Stomach (tissue), 9 donors: ENCODE data around the gene SOHLH2. TPM values are rescaled to one million over a fixed set of nuclear protein-coding genes. Genes with fewer than 3 reads are reported as not detected.

Source experiments
- DNase-seq, 2 donors: peaks; one replicate each; pipeline versions ENCODE4 v3.0.0 to v3.0.0-alpha.2; 2013 to 2019
- H3K27ac ChIP-seq, 5 donors: fragments of 200-600 bp in 4 of 5; sonication (generic) in 4 of 5; one replicate each; pipeline ENCODE4 v1.5.1; 2013 to 2019; ENCODE audit warnings: mild to moderate bottlenecking in 1 of 5, moderate library complexity in 1 of 5
- H3K27me3 ChIP-seq, 3 donors: fragments of 200-600 bp; sonication (generic); one replicate each; pipeline ENCODE4 v1.5.1; 2017 to 2019; ENCODE audit warnings: mixed run types in 1 of 3
- H3K36me3 ChIP-seq, 4 donors: fragments of 200-600 bp; sonication (generic); 1 replicate in 3 of 4; 2 replicates in 1 of 4; pipeline ENCODE4 v1.5.1; 2016 to 2019
- H3K4me1 ChIP-seq, 4 donors: fragments of 200-600 bp; sonication (generic); one replicate each; pipeline ENCODE4 v1.5.1; 2016 to 2019
- H3K4me3 ChIP-seq, 4 donors: fragments of 200-600 bp; sonication (generic) in 3 of 4; one replicate each; pipeline ENCODE4 v1.5.1; 2016 to 2019; ENCODE audit warnings: mild to moderate bottlenecking in 1 of 4
- H3K9me3 ChIP-seq, 4 donors: fragments of 200-600 bp; sonication (generic); one replicate each; pipeline ENCODE4 v1.5.1; 2016 to 2019
- EP300 ChIP-seq: sonication (generic); formaldehyde crosslinking; IDR thresholded peaks from one replicate; pipeline ENCODE4 v1.6.1; 2017; ENCODE audit warnings: antibody characterized with exemption
- POLR2A ChIP-seq, 4 donors: fragments of 450-650 bp; IDR thresholded peaks; one replicate each; pipeline ENCODE4 v1.6.1; 2016; ENCODE audit warnings: antibody characterized with exemption in 4 of 4, control low read depth in 2 of 4, mild to moderate bottlenecking in 1 of 4, moderate library complexity in 1 of 4
- POLR2AphosphoS5 ChIP-seq, 3 donors: sonication (generic); formaldehyde crosslinking; IDR thresholded peaks; one replicate each; pipeline ENCODE4 v1.6.1; 2016; ENCODE audit warnings: antibody characterized with exemption in 3 of 3
- WGBS, 5 donors: extraction: QIAGEN DNeasy Blood & Tissue Kit in 3 of 5; methylation state at CpG; one replicate each; pipeline versions ENCODE4 v1.1.5 to v1.1.7; 2013 to 2018; 5-methylcytosine and 5-hydroxymethylcytosine counted together
- intact Hi-C: fragments of 100-400 bp; cut with DNase I; formaldehyde crosslinking; loops from one replicate; pipeline ENCODE4 v1.15.1; 2023; ENCODE audit warnings: low total_unique reads
- polyA plus RNA-seq, 3 donors: library from polyadenylated mRNA; stranded (reverse); fragments of 200-250 nt; gene quantifications; one replicate each; pipeline ENCODE4 v1.2.3, GENCODE V29; 2013
- total RNA-seq, 5 donors: library from RNA; depleted of rRNA; stranded (reverse); fragments of >200 nt; gene quantifications; one replicate each; pipeline versions ENCODE4 v1.1.0 to v1.2.3, GENCODE V29; 2014 to 2016
- TF ChIP-seq, protein P1 (sequence below), 7 experiments: fragments of 450-650 bp in 4 of 7; fragments of 200-600 bp in 3 of 7; sonication (generic) in 3 of 7; IDR thresholded peaks; one replicate each; pipeline ENCODE4 v1.5.1; 2016 to 2019; ENCODE audit warnings: antibody characterized with exemption in 7 of 7, control low read depth in 2 of 7, mild to moderate bottlenecking in 1 of 7
- donor health status: healthy with polysubstance abuse.
- donor health status: Bipolar disorder and iron deficiency.
- donor health status: healthy.

SOHLH2 gene
- total and polyA plus RNA-seq, 8 donors = 0.18 to 0.45 (median 0.25) TPM; not detected in 5

- Histone ChIP-seq H3K36me3 (no peaks in the 10 kb centered on the region), H3K9me3 (peaks cover 0 to 15% (median 8%) of the 10 kb centered on the region in 4 donors), H3K27ac (no peak overlapping the region), H3K4me1 (no peaks in the 10 kb centered on the region), H3K4me3 (no peak overlapping the region), H3K27me3 (no peaks in the 10 kb centered on the region)
- DNase-seq = no peak
- intact Hi-C loops = no loop called here
- TF ChIP-seq POLR2AphosphoS5 (IDR thresholded peaks at IDR 0.05) (no peak), EP300 (no peak), POLR2A (IDR thresholded peaks at IDR 0.05) (no peak)
- TF ChIP-seq, protein P1, sequence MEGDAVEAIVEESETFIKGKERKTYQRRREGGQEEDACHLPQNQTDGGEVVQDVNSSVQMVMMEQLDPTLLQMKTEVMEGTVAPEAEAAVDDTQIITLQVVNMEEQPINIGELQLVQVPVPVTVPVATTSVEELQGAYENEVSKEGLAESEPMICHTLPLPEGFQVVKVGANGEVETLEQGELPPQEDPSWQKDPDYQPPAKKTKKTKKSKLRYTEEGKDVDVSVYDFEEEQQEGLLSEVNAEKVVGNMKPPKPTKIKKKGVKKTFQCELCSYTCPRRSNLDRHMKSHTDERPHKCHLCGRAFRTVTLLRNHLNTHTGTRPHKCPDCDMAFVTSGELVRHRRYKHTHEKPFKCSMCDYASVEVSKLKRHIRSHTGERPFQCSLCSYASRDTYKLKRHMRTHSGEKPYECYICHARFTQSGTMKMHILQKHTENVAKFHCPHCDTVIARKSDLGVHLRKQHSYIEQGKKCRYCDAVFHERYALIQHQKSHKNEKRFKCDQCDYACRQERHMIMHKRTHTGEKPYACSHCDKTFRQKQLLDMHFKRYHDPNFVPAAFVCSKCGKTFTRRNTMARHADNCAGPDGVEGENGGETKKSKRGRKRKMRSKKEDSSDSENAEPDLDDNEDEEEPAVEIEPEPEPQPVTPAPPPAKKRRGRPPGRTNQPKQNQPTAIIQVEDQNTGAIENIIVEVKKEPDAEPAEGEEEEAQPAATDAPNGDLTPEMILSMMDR (IDR thresholded peaks at IDR 0.05) = no peak
These were observed 5.5 kb upstream of the SOHLH2 start for GRCh38 chr13:36219883-36220282.

DNA sequence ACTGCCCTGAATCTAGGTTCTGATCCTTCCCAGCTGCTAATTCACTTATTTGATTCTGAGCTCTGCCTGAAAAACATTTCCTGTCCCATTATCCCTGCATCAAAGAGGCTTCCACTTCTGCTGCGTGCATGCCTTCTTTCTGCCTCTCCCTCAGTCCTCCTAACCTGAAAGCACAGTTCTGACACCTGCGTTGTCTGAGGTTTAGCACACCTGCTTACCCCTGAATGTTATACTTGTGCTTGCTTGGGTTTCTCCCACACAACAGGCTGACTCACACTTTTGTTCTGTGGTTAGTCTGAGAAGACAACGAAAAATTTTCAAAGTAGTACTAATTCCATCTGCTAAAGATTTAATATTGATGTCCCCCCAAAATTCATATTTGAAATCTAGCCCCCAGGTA lies 3.1 kb upstream of the SOHLH2 start:
- no peak overlapping the region for H3K4me3 ChIP-seq
- 74 to 88% (median 78%) methylated on average over 3 of the region's 3 CpGs for WGBS, 5 donors
- no peaks in the 10 kb centered on the region for H3K4me1 ChIP-seq
- H3K27me3 ChIP-seq = no peaks in the 10 kb centered on the region
- H3K36me3 ChIP-seq = no peaks in the 10 kb centered on the region
- H3K9me3 ChIP-seq = peaks cover 0 to 12% (median 4%) of the 10 kb centered on the region in 4 donors
- no peak for DNase-seq
- H3K27ac ChIP-seq = no peak overlapping the region
- no peak for TF ChIP-seq POLR2AphosphoS5 (IDR thresholded peaks at IDR 0.05)
- TF ChIP-seq, protein P1 (IDR thresholded peaks at IDR 0.05) = no peak
- no peak for TF ChIP-seq EP300
- TF ChIP-seq POLR2A (IDR thresholded peaks at IDR 0.05) = no peak
- intact Hi-C loops = no loop called here

- H3K4me3 ChIP-seq = no peak overlapping the region
- no peaks in the 10 kb centered on the region for H3K36me3 ChIP-seq
- WGBS, 5 donors = 60 to 85% (median 73%) methylated on average over 3 of the region's 3 CpGs
- intact Hi-C loops = no loop called here
- H3K27ac ChIP-seq = no peak overlapping the region
- TF ChIP-seq, protein P1 (IDR thresholded peaks at IDR 0.05) = no peak
- no peak for TF ChIP-seq POLR2A (IDR thresholded peaks at IDR 0.05)
- TF ChIP-seq EP300 = no peak
- no peak for TF ChIP-seq POLR2AphosphoS5 (IDR thresholded peaks at IDR 0.05)
- no peak for DNase-seq
- no peaks in the 10 kb centered on the region for H3K4me1 ChIP-seq
- H3K27me3 ChIP-seq = no peaks in the 10 kb centered on the region
- peaks cover 0 to 12% (median 4%) of the 10 kb centered on the region in 4 donors for H3K9me3 ChIP-seq
These were observed 1.6 kb downstream of the SOHLH2 start for GRCh38 chr13:36212789-36213188.

DNA sequence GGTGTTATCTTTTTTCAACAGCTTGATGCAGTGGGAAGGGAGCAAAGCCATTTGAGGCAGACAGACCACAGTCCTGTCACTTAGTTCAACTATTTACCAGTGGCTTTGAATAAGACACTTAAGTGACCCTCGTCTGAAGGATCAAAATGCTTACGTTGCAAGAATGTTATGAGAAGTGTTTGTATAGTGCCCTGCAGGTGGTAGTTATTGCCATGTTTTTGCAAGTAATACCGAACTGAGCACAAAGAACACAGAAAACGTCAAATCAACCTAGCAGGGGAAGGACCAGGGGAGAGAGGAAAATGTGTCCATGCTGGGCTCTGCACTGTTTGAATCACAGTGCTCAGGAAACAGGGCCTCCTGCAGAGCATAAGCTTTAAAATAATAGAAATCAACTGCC lies 2.8 kb downstream of the SOHLH2 start:
- no peak for DNase-seq
- Histone ChIP-seq H3K27me3 (no peaks in the 10 kb centered on the region), H3K4me3 (no peak overlapping the region), H3K9me3 (peaks cover 0 to 7% (median 4%) of the 10 kb centered on the region in 4 donors), H3K4me1 (no peaks in the 10 kb centered on the region), H3K27ac (no peak overlapping the region), H3K36me3 (no peaks in the 10 kb centered on the region)
- 63 to 87% (median 78%) methylated on average over 4 of the region's 4 CpGs for WGBS, 5 donors
- TF ChIP-seq, protein P1 (IDR thresholded peaks at IDR 0.05) = no peak
- TF ChIP-seq POLR2AphosphoS5 (IDR thresholded peaks at IDR 0.05) (no peak), EP300 (no peak), POLR2A (IDR thresholded peaks at IDR 0.05) (no peak)
- intact Hi-C loops = no loop called here
